Erythroblast (primary cell): ENCODE results near the gene LAYN.

Experiments used
- GATA1 ChIP-seq: IDR thresholded peaks from 2 replicates; pipeline ENCODE4 v1.6.1; 2011; ENCODE audit warnings: low read depth, mild to moderate bottlenecking, control low read depth, low read length, moderate library complexity
- POLR2A ChIP-seq: IDR thresholded peaks from 2 replicates; pipeline ENCODE4 v1.6.1; 2011; ENCODE audit warnings: mild to moderate bottlenecking, low read length

GRCh38 chr11:111514216-111515031 is 26.1 kb upstream of the LAYN start, which contains the start of gene HOATZ:
- TF ChIP-seq POLR2A: no peak
- TF ChIP-seq GATA1: no peak
